Chondrocyte (in vitro differentiated cells): Measurements from ENCODE around the gene IRX3. TPM values are rescaled to one million over a fixed set of nuclear protein-coding genes. Genes with fewer than 3 reads are reported as not detected.

Experiments
- DNase-seq: peaks from one replicate; pipeline ENCODE4 v3.0.0; 2021; ENCODE audit warnings: mixed read lengths, low spot score
- H3K27ac Mint-ChIP-seq: one replicate; pipeline ENCODE4 v1.8.0; 2021; ENCODE audit warnings: mild to moderate bottlenecking, moderate library complexity, mixed read lengths; ENCODE audit not compliant: unreplicated experiment
- H3K27me3 Mint-ChIP-seq: 2 replicates; pipeline ENCODE4 v1.8.0; 2021; ENCODE audit warnings: low read depth, mixed read lengths
- H3K36me3 Mint-ChIP-seq: 2 replicates; pipeline ENCODE4 v1.8.0; 2021; ENCODE audit warnings: low read depth, mixed read lengths
- H3K4me1 Mint-ChIP-seq: 2 replicates; pipeline ENCODE4 v1.8.0; 2021; ENCODE audit warnings: low read depth, mild to moderate bottlenecking, mixed read lengths
- H3K4me3 Mint-ChIP-seq: one replicate; pipeline ENCODE4 v1.8.0; 2021; ENCODE audit warnings: mild to moderate bottlenecking, moderate library complexity, mixed read lengths; ENCODE audit not compliant: unreplicated experiment
- H3K9me3 Mint-ChIP-seq: 2 replicates; pipeline ENCODE4 v1.8.0; 2021; ENCODE audit warnings: low read depth, mixed read lengths
- total RNA-seq: library from RNA; stranded (reverse); gene quantifications from 3 replicates; pipeline ENCODE4 v1.2.1, GENCODE V29; 2021
- TF ChIP-seq, protein P1 (sequence below): fragments of 200-600 bp; sonication (generic); IDR thresholded peaks from 2 replicates; pipeline ENCODE4 v1.5.0; 2021; ENCODE audit warnings: antibody characterized with exemption, mild to moderate bottlenecking, moderate library complexity

IRX3 gene
- total RNA-seq, 1 donor from 2014 or later, result 0.47 TPM

DNA sequence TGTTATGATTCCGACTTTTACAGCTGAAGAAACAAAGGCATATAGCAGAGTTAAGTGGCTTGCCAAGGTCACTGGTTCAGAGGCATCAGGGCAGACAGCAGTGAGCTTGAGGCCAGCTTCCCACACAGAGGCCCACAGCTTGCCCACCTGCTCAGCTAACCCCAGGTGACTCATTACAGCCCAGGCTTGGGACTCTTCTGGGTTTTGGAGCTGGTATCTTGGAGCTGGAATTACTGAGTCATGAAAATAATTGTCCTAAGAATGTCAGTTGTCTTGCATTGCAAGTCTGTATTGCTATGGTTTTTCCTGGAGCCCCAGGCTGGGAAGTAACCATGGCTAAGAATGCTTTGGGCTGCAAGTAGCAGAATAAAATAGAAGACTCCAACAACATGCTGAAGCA lies 32.4 kb upstream of the IRX3 start:
- H3K4me3 Mint-ChIP-seq, result no peak overlapping the region
- DNase-seq, result no peak
- H3K4me1 Mint-ChIP-seq, result no peaks in the 10 kb centered on the region
- H3K9me3 Mint-ChIP-seq, result no peaks in the 10 kb centered on the region
- peak overlapping the region; percentile 6 for H3K27ac Mint-ChIP-seq
- no peaks in the 10 kb centered on the region for H3K36me3 Mint-ChIP-seq
- TF ChIP-seq, protein P1, sequence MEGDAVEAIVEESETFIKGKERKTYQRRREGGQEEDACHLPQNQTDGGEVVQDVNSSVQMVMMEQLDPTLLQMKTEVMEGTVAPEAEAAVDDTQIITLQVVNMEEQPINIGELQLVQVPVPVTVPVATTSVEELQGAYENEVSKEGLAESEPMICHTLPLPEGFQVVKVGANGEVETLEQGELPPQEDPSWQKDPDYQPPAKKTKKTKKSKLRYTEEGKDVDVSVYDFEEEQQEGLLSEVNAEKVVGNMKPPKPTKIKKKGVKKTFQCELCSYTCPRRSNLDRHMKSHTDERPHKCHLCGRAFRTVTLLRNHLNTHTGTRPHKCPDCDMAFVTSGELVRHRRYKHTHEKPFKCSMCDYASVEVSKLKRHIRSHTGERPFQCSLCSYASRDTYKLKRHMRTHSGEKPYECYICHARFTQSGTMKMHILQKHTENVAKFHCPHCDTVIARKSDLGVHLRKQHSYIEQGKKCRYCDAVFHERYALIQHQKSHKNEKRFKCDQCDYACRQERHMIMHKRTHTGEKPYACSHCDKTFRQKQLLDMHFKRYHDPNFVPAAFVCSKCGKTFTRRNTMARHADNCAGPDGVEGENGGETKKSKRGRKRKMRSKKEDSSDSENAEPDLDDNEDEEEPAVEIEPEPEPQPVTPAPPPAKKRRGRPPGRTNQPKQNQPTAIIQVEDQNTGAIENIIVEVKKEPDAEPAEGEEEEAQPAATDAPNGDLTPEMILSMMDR, result no peak
- peaks cover 17% of the 10 kb centered on the region for H3K27me3 Mint-ChIP-seq

DNA sequence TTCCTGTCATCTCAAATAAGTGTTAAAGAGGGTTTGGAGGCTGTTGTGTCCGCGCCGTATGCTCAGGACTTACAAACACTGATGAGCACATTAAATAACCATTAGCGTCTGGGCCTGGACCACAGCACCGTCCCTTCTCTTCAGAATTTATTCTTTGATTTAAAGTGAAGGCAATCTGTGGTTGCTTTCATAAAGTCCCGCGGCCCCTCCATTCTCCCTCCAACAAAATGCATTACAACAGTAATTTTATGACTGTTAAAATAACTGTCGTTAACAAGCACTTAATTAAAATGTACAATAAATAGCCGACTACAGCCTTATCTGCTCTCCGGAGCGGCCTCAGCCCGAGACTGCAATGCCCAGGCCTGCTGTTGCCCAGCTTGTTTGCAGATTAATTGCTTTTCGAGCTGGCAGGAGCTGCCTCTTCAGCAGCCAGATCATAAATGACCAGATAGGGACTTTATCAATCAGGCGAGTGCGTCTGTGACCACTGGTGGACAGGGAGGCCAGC lies 30.6 kb upstream of the IRX3 start:
- H3K27ac Mint-ChIP-seq, result no peak overlapping the region
- no peak overlapping the region for H3K4me3 Mint-ChIP-seq
- H3K4me1 Mint-ChIP-seq, result no peaks in the 10 kb centered on the region
- no peaks in the 10 kb centered on the region for H3K36me3 Mint-ChIP-seq
- peaks cover 20% of the 10 kb centered on the region for H3K27me3 Mint-ChIP-seq
- DNase-seq, result no peak
- TF ChIP-seq, protein P1, result no peak
- H3K9me3 Mint-ChIP-seq, result no peaks in the 10 kb centered on the region

DNA sequence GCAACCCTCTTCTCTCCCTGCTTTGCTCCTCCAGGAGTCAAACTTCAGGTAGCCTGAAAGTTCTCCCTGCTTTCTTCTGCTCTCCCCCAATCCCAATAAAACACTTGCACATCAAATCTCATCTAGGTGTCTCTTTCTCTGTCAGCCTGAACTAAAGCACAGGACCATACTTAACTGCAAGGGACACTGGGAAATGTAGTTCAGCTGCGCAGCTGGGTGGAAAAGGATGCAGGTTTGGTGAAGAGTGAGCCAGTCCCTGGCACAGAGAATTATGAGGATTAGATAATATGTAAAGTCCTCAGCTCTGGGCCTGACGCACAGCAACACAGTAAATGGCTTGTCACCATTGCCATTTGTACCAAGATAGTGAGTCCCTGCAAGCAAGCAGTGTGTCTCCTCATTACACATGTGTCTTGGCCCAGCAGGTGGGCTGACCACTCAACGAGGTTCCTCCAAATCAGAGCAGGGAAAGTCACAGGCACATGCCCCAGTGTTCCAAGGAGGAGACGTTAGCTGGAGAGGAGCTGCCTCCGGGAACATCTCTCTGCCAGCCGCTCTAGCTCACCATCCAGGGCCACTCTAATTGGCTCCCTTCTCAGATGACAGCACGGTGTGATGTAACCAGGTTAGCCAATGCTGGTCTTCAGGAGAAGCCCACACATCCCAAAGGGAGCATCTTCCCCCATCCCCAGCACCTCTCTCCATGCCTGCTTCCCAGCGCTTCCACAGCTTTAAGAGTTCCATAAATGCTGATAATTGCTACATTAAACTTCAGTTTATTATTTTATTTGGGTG lies 29.7 kb upstream of the IRX3 start:
- no peak for DNase-seq
- H3K36me3 Mint-ChIP-seq, result no peaks in the 10 kb centered on the region
- no peak overlapping the region for H3K27ac Mint-ChIP-seq
- TF ChIP-seq, protein P1, result no peak
- H3K4me1 Mint-ChIP-seq, result no peaks in the 10 kb centered on the region
- no peaks in the 10 kb centered on the region for H3K9me3 Mint-ChIP-seq
- H3K27me3 Mint-ChIP-seq, result peaks cover 21% of the 10 kb centered on the region
- no peak overlapping the region for H3K4me3 Mint-ChIP-seq

DNA sequence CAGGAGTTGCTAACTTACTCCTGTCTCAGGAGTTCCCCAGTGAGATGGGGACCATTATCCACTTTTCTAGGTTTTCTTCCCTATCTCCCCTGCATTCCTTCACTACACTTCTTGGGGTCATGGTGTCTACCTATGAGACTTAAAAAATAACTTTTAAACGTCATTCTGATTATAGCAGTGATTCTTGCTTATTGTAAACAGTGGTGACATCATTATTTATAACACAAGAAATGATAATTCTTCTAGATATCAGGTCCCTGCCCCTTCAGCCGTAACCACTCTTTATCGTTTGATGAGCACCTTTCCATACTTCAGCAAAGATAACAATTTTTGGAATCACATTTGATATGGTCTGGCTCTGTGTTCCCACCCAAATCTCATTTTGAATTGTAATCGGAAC lies 27.2 kb upstream of the IRX3 start:
- H3K9me3 Mint-ChIP-seq, result no peaks in the 10 kb centered on the region
- H3K4me1 Mint-ChIP-seq, result no peaks in the 10 kb centered on the region
- TF ChIP-seq, protein P1, result no peak
- H3K4me3 Mint-ChIP-seq, result no peak overlapping the region
- no peak for DNase-seq
- H3K27me3 Mint-ChIP-seq, result peaks cover 35% of the 10 kb centered on the region
- H3K36me3 Mint-ChIP-seq, result no peaks in the 10 kb centered on the region
- no peak overlapping the region for H3K27ac Mint-ChIP-seq

DNA sequence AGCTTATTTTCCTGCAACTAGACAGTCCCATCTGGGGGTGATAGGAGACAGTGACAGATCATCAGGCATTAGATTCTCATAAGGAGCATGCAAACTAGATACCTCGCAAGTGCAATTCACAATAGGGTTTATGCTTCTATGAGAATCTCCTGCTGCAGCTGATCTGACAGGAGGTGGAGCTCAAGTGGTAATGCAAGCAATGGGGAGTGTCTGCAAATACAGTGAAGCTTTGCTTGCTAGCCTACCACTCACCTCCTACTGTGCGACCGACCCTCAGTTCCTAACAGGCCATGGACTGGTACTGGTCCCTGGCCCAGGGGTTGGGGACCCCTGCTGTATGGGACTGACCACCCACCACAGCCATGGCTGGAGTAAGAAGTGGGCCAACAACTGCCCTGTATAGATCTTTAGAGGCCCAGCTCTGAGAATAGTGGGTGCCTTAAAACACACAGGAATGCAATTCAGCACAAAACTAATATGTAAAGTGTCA lies 26.0 kb upstream of the IRX3 start:
- no peak overlapping the region for H3K4me3 Mint-ChIP-seq
- no peak for DNase-seq
- no peaks in the 10 kb centered on the region for H3K36me3 Mint-ChIP-seq
- no peaks in the 10 kb centered on the region for H3K9me3 Mint-ChIP-seq
- no peak overlapping the region for H3K27ac Mint-ChIP-seq
- peaks cover 39% of the 10 kb centered on the region for H3K27me3 Mint-ChIP-seq
- no peaks in the 10 kb centered on the region for H3K4me1 Mint-ChIP-seq
- TF ChIP-seq, protein P1, result no peak
